Body of pancreas (tissue), 4 donors: ENCODE measurements around the gene HOXB3.

Experiments
- POLR2A ChIP-seq, 3 donors: fragments of 450-650 bp; IDR thresholded peaks; one replicate each; pipeline ENCODE4 v1.6.1; 2016; ENCODE audit warnings: antibody characterized with exemption in 3 of 3, mild to moderate bottlenecking in 2 of 3
- TF ChIP-seq, protein P1 (sequence below), 7 experiments: fragments of 450-650 bp in 4 of 7; fragments of 200-600 bp in 3 of 7; sonication (generic) in 3 of 7; IDR thresholded peaks; one replicate each; pipeline ENCODE4 v1.5.1; 2016 to 2019; ENCODE audit warnings: antibody characterized with exemption in 7 of 7

DNA sequence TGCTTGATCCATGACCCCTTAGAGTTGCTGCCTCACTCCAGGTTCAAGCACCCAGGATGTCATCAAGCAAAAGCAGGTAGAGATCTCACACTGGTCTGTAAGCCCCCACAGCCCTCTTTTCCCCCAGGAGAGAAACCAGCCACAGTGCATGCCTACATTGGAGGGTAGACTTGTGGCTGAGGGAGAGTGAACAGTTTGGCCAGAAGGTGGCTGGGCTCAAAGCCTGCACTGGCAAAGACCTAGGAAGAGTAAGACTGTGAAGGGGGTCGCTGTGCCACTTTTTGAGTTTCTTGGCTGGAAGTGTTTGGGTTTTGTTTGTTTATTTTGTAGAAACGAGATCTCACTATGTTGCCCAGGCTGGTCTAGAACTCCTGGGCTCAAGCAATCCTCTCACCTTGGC is 87.7 kb downstream of the HOXB3 start:
- TF ChIP-seq, protein P1, sequence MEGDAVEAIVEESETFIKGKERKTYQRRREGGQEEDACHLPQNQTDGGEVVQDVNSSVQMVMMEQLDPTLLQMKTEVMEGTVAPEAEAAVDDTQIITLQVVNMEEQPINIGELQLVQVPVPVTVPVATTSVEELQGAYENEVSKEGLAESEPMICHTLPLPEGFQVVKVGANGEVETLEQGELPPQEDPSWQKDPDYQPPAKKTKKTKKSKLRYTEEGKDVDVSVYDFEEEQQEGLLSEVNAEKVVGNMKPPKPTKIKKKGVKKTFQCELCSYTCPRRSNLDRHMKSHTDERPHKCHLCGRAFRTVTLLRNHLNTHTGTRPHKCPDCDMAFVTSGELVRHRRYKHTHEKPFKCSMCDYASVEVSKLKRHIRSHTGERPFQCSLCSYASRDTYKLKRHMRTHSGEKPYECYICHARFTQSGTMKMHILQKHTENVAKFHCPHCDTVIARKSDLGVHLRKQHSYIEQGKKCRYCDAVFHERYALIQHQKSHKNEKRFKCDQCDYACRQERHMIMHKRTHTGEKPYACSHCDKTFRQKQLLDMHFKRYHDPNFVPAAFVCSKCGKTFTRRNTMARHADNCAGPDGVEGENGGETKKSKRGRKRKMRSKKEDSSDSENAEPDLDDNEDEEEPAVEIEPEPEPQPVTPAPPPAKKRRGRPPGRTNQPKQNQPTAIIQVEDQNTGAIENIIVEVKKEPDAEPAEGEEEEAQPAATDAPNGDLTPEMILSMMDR (IDR thresholded peaks at IDR 0.05): no peak
- no peak for TF ChIP-seq POLR2A (IDR thresholded peaks at IDR 0.05)
